ENCODE data around the gene SLC25A12.
"Not testable (repeated sequence)": the region's sequence is repeated elsewhere in the genome, so short reads cannot be mapped to it uniquely, and the experiment has no call there.

The SLC25A12 gene

GRCh38 chr2:171810422-171811244, 83.4 kb downstream of the SLC25A12 start:
- no peak for DNase-seq (ENCODE audit: low read depth)
- TF ChIP-seq POLR2A (IDR thresholded peaks at IDR 0.05; ENCODE audit: extremely low read depth, insufficient read length) (no peak), CTCF (IDR thresholded peaks at IDR 0.05; ENCODE audit: low read depth, low read length) (no peak), MYC (IDR thresholded peaks at IDR 0.05; ENCODE audit: low read depth, low read length) (no peak), MAX (IDR thresholded peaks at IDR 0.05; ENCODE audit: low read depth, low read length) (no peak)
- no peak overlapping the region for H3K4me3 ChIP-seq (ENCODE audit: low read depth, low read length)

GRCh38 chr2:171808885-171809284, 85.2 kb downstream of the SLC25A12 start:
- H3K4me3 ChIP-seq (ENCODE audit: low read depth, low read length); DNase-seq (ENCODE audit: low read depth): not testable (repeated sequence)

- no peak overlapping the region for H3K4me3 ChIP-seq (ENCODE audit: low read depth, low read length)
- no peak for DNase-seq (ENCODE audit: low read depth)
- no peak for TF ChIP-seq MYC (IDR thresholded peaks at IDR 0.05; ENCODE audit: low read depth, low read length)
These were observed 86.1 kb downstream of the SLC25A12 start for GRCh38 chr2:171807831-171808393.

GRCh38 chr2:171807119-171807518, 86.9 kb downstream of the SLC25A12 start:
- no peak overlapping the region for H3K4me3 ChIP-seq (ENCODE audit: low read depth, low read length)
- TF ChIP-seq CTCF (IDR thresholded peaks at IDR 0.05; ENCODE audit: low read depth, low read length) (no peak), POLR2A (IDR thresholded peaks at IDR 0.05; ENCODE audit: extremely low read depth, insufficient read length) (no peak), MYC (IDR thresholded peaks at IDR 0.05; ENCODE audit: low read depth, low read length) (no peak)
- no peak for DNase-seq (ENCODE audit: low read depth)

GRCh38 chr2:171804456-171804855, 89.6 kb downstream of the SLC25A12 start:
- TF ChIP-seq POLR2A (IDR thresholded peaks at IDR 0.05; ENCODE audit: extremely low read depth, insufficient read length) (no peak), MAX (IDR thresholded peaks at IDR 0.05; ENCODE audit: low read depth, low read length) (no peak), MYC (IDR thresholded peaks at IDR 0.05; ENCODE audit: low read depth, low read length) (no peak), CTCF (IDR thresholded peaks at IDR 0.05; ENCODE audit: low read depth, low read length) (no peak)
- H3K4me3 ChIP-seq (ENCODE audit: low read depth, low read length) = no peak overlapping the region
- no peak for DNase-seq (ENCODE audit: low read depth)

- TF ChIP-seq MAX (IDR thresholded peaks at IDR 0.05; ENCODE audit: low read depth, low read length) (no peak), POLR2A (IDR thresholded peaks at IDR 0.05; ENCODE audit: extremely low read depth, insufficient read length) (no peak), MYC (IDR thresholded peaks at IDR 0.05; ENCODE audit: low read depth, low read length) (no peak), CTCF (IDR thresholded peaks at IDR 0.05; ENCODE audit: low read depth, low read length) (no peak)
- H3K4me3 ChIP-seq (ENCODE audit: low read depth, low read length) = no peak overlapping the region
- no peak for DNase-seq (ENCODE audit: low read depth)
These were observed 90.3 kb downstream of the SLC25A12 start for GRCh38 chr2:171803757-171804156.

- TF ChIP-seq MAX (IDR thresholded peaks at IDR 0.05; ENCODE audit: low read depth, low read length) (no peak), CTCF (IDR thresholded peaks at IDR 0.05; ENCODE audit: low read depth, low read length) (no peak), POLR2A (IDR thresholded peaks at IDR 0.05; ENCODE audit: extremely low read depth, insufficient read length) (no peak), MYC (IDR thresholded peaks at IDR 0.05; ENCODE audit: low read depth, low read length) (no peak)
- no peak for DNase-seq (ENCODE audit: low read depth)
- no peak overlapping the region for H3K4me3 ChIP-seq (ENCODE audit: low read depth, low read length)
These were observed 93.4 kb downstream of the SLC25A12 start for GRCh38 chr2:171800639-171801038.
